Measurements from ENCODE around the gene TUSC1.

DNA sequence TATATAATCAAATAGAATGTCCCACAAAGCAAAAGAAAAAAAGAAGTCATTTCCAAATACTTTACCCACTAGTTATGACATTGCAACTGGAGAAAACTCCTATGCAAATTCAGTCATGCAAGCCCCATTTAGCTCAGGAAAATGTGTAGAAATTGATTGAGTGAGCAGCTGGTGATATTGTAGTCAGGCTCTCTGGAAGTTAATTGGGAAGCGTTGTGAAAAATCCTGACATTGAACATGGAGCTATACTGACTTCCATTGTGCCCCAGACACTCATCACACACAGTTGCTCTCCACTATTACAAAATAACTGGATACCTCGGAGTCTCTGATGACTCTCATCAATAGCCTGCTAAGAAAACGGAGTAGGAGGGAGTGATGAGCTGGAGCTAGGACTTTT is 49.0 kb downstream of the TUSC1 start:
- TF ChIP-seq, protein P1, sequence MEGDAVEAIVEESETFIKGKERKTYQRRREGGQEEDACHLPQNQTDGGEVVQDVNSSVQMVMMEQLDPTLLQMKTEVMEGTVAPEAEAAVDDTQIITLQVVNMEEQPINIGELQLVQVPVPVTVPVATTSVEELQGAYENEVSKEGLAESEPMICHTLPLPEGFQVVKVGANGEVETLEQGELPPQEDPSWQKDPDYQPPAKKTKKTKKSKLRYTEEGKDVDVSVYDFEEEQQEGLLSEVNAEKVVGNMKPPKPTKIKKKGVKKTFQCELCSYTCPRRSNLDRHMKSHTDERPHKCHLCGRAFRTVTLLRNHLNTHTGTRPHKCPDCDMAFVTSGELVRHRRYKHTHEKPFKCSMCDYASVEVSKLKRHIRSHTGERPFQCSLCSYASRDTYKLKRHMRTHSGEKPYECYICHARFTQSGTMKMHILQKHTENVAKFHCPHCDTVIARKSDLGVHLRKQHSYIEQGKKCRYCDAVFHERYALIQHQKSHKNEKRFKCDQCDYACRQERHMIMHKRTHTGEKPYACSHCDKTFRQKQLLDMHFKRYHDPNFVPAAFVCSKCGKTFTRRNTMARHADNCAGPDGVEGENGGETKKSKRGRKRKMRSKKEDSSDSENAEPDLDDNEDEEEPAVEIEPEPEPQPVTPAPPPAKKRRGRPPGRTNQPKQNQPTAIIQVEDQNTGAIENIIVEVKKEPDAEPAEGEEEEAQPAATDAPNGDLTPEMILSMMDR (IDR thresholded peaks at IDR 0.05), result no peak
- TF ChIP-seq, protein P2, sequence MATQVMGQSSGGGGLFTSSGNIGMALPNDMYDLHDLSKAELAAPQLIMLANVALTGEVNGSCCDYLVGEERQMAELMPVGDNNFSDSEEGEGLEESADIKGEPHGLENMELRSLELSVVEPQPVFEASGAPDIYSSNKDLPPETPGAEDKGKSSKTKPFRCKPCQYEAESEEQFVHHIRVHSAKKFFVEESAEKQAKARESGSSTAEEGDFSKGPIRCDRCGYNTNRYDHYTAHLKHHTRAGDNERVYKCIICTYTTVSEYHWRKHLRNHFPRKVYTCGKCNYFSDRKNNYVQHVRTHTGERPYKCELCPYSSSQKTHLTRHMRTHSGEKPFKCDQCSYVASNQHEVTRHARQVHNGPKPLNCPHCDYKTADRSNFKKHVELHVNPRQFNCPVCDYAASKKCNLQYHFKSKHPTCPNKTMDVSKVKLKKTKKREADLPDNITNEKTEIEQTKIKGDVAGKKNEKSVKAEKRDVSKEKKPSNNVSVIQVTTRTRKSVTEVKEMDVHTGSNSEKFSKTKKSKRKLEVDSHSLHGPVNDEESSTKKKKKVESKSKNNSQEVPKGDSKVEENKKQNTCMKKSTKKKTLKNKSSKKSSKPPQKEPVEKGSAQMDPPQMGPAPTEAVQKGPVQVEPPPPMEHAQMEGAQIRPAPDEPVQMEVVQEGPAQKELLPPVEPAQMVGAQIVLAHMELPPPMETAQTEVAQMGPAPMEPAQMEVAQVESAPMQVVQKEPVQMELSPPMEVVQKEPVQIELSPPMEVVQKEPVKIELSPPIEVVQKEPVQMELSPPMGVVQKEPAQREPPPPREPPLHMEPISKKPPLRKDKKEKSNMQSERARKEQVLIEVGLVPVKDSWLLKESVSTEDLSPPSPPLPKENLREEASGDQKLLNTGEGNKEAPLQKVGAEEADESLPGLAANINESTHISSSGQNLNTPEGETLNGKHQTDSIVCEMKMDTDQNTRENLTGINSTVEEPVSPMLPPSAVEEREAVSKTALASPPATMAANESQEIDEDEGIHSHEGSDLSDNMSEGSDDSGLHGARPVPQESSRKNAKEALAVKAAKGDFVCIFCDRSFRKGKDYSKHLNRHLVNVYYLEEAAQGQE (IDR thresholded peaks at IDR 0.05; ENCODE audit: insufficient read depth in 1 of 2, low read depth in 2 of 2, low read length in 1 of 2), result no peak
- TF ChIP-seq POLR2AphosphoS5 (IDR thresholded peaks at IDR 0.05; ENCODE audit: low read depth, low read length), result no peak
- no peak for TF ChIP-seq SIN3A (IDR thresholded peaks at IDR 0.05; ENCODE audit: borderline replicate concordance, insufficient read depth, low read depth, low read length)

All from Panc1 (cell line).